Neural progenitor cell (in vitro differentiated cells): ENCODE results near the gene RUFY4.

ENCODE experiments used
- EZH2 ChIP-seq: fragments of 200-600 bp; sonication (generic); IDR thresholded peaks from 2 replicates; pipeline ENCODE4 v1.6.1; 2017; ENCODE audit warnings: antibody characterized with exemption, mild to moderate bottlenecking, moderate library complexity
- TF ChIP-seq, protein P1 (sequence below): fragments of 200-600 bp; sonication (generic); IDR thresholded peaks from 2 replicates; pipeline ENCODE4 v1.5.1; 2017; ENCODE audit warnings: antibody characterized with exemption, mild to moderate bottlenecking

GRCh38 chr2:218035463-218036100 is 33.5 kb upstream of the RUFY4 start:
- no peak for TF ChIP-seq EZH2
- TF ChIP-seq, protein P1, sequence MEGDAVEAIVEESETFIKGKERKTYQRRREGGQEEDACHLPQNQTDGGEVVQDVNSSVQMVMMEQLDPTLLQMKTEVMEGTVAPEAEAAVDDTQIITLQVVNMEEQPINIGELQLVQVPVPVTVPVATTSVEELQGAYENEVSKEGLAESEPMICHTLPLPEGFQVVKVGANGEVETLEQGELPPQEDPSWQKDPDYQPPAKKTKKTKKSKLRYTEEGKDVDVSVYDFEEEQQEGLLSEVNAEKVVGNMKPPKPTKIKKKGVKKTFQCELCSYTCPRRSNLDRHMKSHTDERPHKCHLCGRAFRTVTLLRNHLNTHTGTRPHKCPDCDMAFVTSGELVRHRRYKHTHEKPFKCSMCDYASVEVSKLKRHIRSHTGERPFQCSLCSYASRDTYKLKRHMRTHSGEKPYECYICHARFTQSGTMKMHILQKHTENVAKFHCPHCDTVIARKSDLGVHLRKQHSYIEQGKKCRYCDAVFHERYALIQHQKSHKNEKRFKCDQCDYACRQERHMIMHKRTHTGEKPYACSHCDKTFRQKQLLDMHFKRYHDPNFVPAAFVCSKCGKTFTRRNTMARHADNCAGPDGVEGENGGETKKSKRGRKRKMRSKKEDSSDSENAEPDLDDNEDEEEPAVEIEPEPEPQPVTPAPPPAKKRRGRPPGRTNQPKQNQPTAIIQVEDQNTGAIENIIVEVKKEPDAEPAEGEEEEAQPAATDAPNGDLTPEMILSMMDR: no peak
